ENCODE data around the gene FRMD4A. TPM values are rescaled to one million over a fixed set of nuclear protein-coding genes. Genes with fewer than 3 reads are reported as not detected.

Gene FRMD4A
- polyA plus RNA-seq, 1 donor (not counting 4 experiments of a cell fraction or from before 2014, with no cell fraction given), result 12.9 TPM

DNA sequence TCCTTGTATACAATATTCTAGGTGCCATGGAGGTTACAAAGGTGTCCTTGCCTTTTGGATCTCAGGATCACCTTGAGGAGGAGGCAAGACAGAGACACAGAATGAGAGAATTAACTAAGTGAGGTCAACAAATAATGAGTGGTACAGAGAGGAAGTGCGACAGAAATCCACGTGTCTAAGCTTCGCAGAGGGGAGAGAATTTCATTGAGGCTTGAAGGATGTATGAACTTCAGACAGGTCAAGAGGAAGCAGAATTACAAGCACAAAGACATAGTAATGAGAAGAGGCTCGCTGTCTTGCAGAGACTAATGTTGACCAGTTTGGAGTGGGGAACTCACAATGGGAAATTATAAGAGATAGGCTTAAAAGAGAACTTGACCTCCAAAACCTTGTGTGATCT, 308.7 kb downstream of the FRMD4A start:
- no peaks in the 10 kb centered on the region for H3K9me1 ChIP-seq (ENCODE audit: control insufficient read depth, extremely low read depth, insufficient read depth, low read length)
- no peak overlapping the region for H3K27ac ChIP-seq (ENCODE audit: control insufficient read depth, insufficient read depth, low read length)
- TF ChIP-seq CTCF (optimal IDR thresholded peaks at IDR 0.05 in 1 of 3, IDR thresholded peaks at IDR 0.05 in 1 of 3, conservative IDR thresholded peaks at IDR 0.05 in 1 of 3; ENCODE audit: extremely low read depth in 1 of 3, insufficient read depth in 2 of 3, low read length in 3 of 3) (no peak), EZH2 (IDR thresholded peaks at IDR 0.05; ENCODE audit: low read length) (no peak)
- H3K79me2 ChIP-seq (ENCODE audit: control insufficient read depth, insufficient read depth, low read length), result no peaks in the 10 kb centered on the region
- H4K20me1 ChIP-seq (ENCODE audit: control insufficient read depth, extremely low read depth, insufficient read depth, low read length), result no peaks in the 10 kb centered on the region
- DNase-seq (ENCODE audit: low read depth, low spot score), result no peak
- no peak overlapping the region for H3K9ac ChIP-seq (ENCODE audit: control insufficient read depth, extremely low read depth, insufficient read depth, low read length)
- dilution Hi-C loops (cut with MboI; ENCODE audit: extremely low pct_ligation_motif_present, low sequenced_read_pairs), result no loop called here
- no peaks in the 10 kb centered on the region for H3K9me3 ChIP-seq (ENCODE audit: control insufficient read depth, low read depth, low read length)
- H3K4me2 ChIP-seq (ENCODE audit: control insufficient read depth, extremely low read depth, insufficient read depth, low read depth, low read length), result no peak overlapping the region
- FAIRE-seq, result no peak
- peaks cover 21% of the 10 kb centered on the region for H3K27me3 ChIP-seq (ENCODE audit: control insufficient read depth, extremely low read depth, insufficient read depth, low read length)
- no peak overlapping the region for H3K4me3 ChIP-seq (ENCODE audit: control insufficient read depth in 2 of 3, extremely low read depth in 1 of 3, insufficient read depth in 2 of 3, low read depth in 1 of 3, low read length in 3 of 3)
- no peaks in the 10 kb centered on the region for H3K36me3 ChIP-seq (ENCODE audit: control insufficient read depth in 2 of 2, extremely low read depth in 1 of 2, insufficient read depth in 2 of 2, low read length in 2 of 2)
- peaks cover 7% of the 10 kb centered on the region for H3K4me1 ChIP-seq (ENCODE audit: control insufficient read depth, extremely low read depth, insufficient read depth, low read length)
- H2AFZ ChIP-seq (ENCODE audit: control insufficient read depth, low read length), result no peak overlapping the region

DNA sequence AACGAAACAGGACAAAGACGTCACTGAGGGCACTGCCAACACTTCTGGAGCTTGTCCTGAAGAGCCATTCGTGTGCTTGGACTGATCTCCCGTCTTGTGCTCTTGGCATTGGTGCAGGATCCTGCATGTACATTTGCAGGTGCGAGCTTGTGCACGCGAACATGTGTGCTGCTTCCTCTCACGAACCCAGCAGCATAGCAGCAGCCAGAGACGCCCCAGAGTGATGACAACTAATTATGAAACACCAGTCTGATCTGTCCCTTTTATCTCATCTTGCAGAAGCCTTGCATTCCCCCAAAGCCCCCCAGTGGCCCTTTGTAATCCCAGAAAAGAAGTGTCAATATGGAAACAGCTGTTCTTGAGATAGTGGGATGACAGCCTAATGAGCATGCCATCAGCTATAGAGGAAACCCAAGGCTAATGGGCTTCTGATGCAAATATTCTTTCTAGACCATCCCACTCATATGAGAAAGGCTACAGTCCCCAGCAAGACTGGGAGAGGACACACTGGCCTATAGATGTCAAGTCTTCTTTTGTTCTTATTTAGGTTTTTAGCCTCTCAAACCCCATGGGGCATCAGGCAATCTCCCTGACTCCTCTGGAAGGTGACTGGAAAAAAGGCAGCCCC, 310.6 kb downstream of the FRMD4A start:
- no peaks in the 10 kb centered on the region for H4K20me1 ChIP-seq (ENCODE audit: control insufficient read depth, extremely low read depth, insufficient read depth, low read length)

More for the DNA sequence above, 310.6 kb downstream of the FRMD4A start:
- Histone ChIP-seq H3K4me2 (ENCODE audit: control insufficient read depth, extremely low read depth, insufficient read depth, low read depth, low read length) (peak overlapping the region; percentile 39), H3K9ac (ENCODE audit: control insufficient read depth, extremely low read depth, insufficient read depth, low read length) (no peak overlapping the region), H3K79me2 (ENCODE audit: control insufficient read depth, insufficient read depth, low read length) (no peaks in the 10 kb centered on the region), H3K36me3 (ENCODE audit: control insufficient read depth in 2 of 2, extremely low read depth in 1 of 2, insufficient read depth in 2 of 2, low read length in 2 of 2) (no peaks in the 10 kb centered on the region), H3K4me1 (ENCODE audit: control insufficient read depth, extremely low read depth, insufficient read depth, low read length) (peaks cover 7% of the 10 kb centered on the region), H3K9me1 (ENCODE audit: control insufficient read depth, extremely low read depth, insufficient read depth, low read length) (no peaks in the 10 kb centered on the region), H3K27ac (ENCODE audit: control insufficient read depth, insufficient read depth, low read length) (no peak overlapping the region), H2AFZ (ENCODE audit: control insufficient read depth, low read length) (peak overlapping the region; percentile 41), H3K4me3 (ENCODE audit: control insufficient read depth in 2 of 3, extremely low read depth in 1 of 3, insufficient read depth in 2 of 3, low read depth in 1 of 3, low read length in 3 of 3) (no peak overlapping the region), H3K27me3 (ENCODE audit: control insufficient read depth, extremely low read depth, insufficient read depth, low read length) (peaks cover 21% of the 10 kb centered on the region), H3K9me3 (ENCODE audit: control insufficient read depth, low read depth, low read length) (no peaks in the 10 kb centered on the region)
- DNase-seq (ENCODE audit: low read depth, low spot score) (no peak), FAIRE-seq (peak; percentile 60)
- dilution Hi-C loops (cut with MboI; ENCODE audit: extremely low pct_ligation_motif_present, low sequenced_read_pairs), result no loop called here
- TF ChIP-seq CTCF (optimal IDR thresholded peaks at IDR 0.05 in 1 of 3, IDR thresholded peaks at IDR 0.05 in 1 of 3, conservative IDR thresholded peaks at IDR 0.05 in 1 of 3; ENCODE audit: extremely low read depth in 1 of 3, insufficient read depth in 2 of 3, low read length in 3 of 3) (no peak), EZH2 (IDR thresholded peaks at IDR 0.05; ENCODE audit: low read length) (no peak)
